ENCODE data around the gene ENOX1. TPM values are rescaled to one million over a fixed set of nuclear protein-coding genes. Genes with fewer than 3 reads are reported as not detected.
A peak's percentile ranks its signal among the peaks of the same experiment; 100 is the strongest.

ENOX1 gene
- total RNA-seq, 1 experiment from 2014 or later, result 0.95 TPM

DNA sequence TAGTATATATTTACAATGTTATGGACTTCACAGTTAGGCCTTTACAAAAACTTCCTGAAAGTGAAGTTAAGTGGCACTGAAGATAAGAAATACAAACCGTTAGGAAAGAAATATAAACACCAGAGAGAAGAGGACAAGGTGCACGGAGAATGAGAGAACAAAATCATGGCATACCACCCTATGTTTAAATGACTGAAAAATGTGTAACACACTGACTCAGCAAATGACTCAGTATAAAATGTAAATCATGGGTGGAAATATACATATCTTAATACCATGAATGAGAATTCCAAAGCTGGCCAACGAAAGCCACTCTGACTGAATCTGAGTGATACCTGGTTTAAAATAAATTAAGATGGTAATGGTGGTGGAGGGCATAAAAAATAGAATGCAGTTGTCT is 502.6 kb downstream of the ENOX1 start:
- H3K4me3 ChIP-seq (ENCODE audit: low read length), result no peak overlapping the region
- no peak overlapping the region for H3K9ac ChIP-seq (ENCODE audit: low read length)
- intact Hi-C loops (cut with micrococcal nuclease), result no loop called here
- H3K36me3 ChIP-seq (ENCODE audit: low read depth, low read length), result no peaks in the 10 kb centered on the region
- H3K9me3 ChIP-seq (ENCODE audit: low read length), result no peaks in the 10 kb centered on the region
- no peaks in the 10 kb centered on the region for H3K9me2 ChIP-seq (replicated peaks; ENCODE audit: low read length)
- POLR2A ChIA-PET (ENCODE audit: unreplicated experiment), result interaction anchor here (0.7 kb wide), 1 partner anchor 504 kb away, joined by 4 read pairs; no protein-coding TSS in a partner anchor
- BruUV-seq (replicated peaks), result no TSS peak
- no peaks in the 10 kb centered on the region for H3F3A ChIP-seq (ENCODE audit: low read length, unreplicated experiment)
- TF ChIP-seq EZH2 (IDR thresholded peaks at IDR 0.05; ENCODE audit: low read length, unreplicated experiment), result no peak
- no peak for TF ChIP-seq EZH2phosphoT487 (IDR thresholded peaks at IDR 0.05; ENCODE audit: borderline replicate concordance, low read length)
- TF ChIP-seq, protein P1, sequence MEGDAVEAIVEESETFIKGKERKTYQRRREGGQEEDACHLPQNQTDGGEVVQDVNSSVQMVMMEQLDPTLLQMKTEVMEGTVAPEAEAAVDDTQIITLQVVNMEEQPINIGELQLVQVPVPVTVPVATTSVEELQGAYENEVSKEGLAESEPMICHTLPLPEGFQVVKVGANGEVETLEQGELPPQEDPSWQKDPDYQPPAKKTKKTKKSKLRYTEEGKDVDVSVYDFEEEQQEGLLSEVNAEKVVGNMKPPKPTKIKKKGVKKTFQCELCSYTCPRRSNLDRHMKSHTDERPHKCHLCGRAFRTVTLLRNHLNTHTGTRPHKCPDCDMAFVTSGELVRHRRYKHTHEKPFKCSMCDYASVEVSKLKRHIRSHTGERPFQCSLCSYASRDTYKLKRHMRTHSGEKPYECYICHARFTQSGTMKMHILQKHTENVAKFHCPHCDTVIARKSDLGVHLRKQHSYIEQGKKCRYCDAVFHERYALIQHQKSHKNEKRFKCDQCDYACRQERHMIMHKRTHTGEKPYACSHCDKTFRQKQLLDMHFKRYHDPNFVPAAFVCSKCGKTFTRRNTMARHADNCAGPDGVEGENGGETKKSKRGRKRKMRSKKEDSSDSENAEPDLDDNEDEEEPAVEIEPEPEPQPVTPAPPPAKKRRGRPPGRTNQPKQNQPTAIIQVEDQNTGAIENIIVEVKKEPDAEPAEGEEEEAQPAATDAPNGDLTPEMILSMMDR (conservative IDR thresholded peaks at IDR 0.05; ENCODE audit: low read depth, low read length), result no peak
- H4K20me1 ChIP-seq (ENCODE audit: low read length), result no peaks in the 10 kb centered on the region
- peak overlapping the region; percentile 49 for H3K4me2 ChIP-seq (ENCODE audit: low read length)
- DNase-seq (peak; percentile 71), ATAC-seq (peak; percentile 97)
- H3K4me1 ChIP-seq (ENCODE audit: insufficient read depth, low read length), result peaks cover 13% of the 10 kb centered on the region
- H2AFZ ChIP-seq (ENCODE audit: low read length), result no peak overlapping the region
- H3K27me3 ChIP-seq (ENCODE audit: low read length), result no peaks in the 10 kb centered on the region
- peak overlapping the region; percentile 33 for H3K27ac ChIP-seq (ENCODE audit: low read length)
- CTCF ChIA-PET, result no interaction called here
- no peaks in the 10 kb centered on the region for H3K79me2 ChIP-seq (ENCODE audit: low read length)

DNA sequence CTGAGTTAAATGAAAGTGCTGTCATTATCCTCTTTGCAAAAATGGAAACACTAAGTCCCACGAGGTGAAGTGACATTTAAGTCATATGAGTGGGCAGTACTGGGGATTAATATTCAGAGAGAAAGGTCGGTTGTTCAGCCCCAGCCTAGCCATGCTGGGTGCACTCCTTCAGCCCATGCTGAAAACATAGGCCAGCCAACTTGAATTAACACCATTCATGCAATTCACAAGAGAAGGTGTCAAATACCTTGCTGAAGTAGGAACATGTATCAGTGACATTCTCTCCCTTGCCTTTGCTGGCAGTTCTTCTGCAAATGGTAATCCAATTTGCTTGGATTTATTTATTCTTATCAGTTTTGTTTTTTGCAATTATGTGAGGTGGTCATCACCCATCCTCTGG is 507.1 kb downstream of the ENOX1 start:
- no peaks in the 10 kb centered on the region for H3K79me2 ChIP-seq (ENCODE audit: low read length)
- H3K36me3 ChIP-seq (ENCODE audit: low read depth, low read length), result no peaks in the 10 kb centered on the region
- H2AFZ ChIP-seq (ENCODE audit: low read length), result no peak overlapping the region
- no peak for ATAC-seq
- no TSS peak for BruUV-seq (replicated peaks)
- no peaks in the 10 kb centered on the region for H3F3A ChIP-seq (ENCODE audit: low read length, unreplicated experiment)
- no peaks in the 10 kb centered on the region for H3K9me3 ChIP-seq (ENCODE audit: low read length)
- H4K20me1 ChIP-seq (ENCODE audit: low read length), result no peaks in the 10 kb centered on the region
- H3K27ac ChIP-seq (ENCODE audit: low read length), result no peak overlapping the region
- no peak overlapping the region for H3K4me3 ChIP-seq (ENCODE audit: low read length)
- H3K4me1 ChIP-seq (ENCODE audit: insufficient read depth, low read length), result peaks cover 10% of the 10 kb centered on the region
- CTCF ChIA-PET, result no interaction called here
- H3K9ac ChIP-seq (ENCODE audit: low read length), result no peak overlapping the region
- no peaks in the 10 kb centered on the region for H3K27me3 ChIP-seq (ENCODE audit: low read length)
- no peaks in the 10 kb centered on the region for H3K9me2 ChIP-seq (replicated peaks; ENCODE audit: low read length)
- no peak for DNase-seq
- no peak overlapping the region for H3K4me2 ChIP-seq (ENCODE audit: low read length)
- POLR2A ChIA-PET (ENCODE audit: unreplicated experiment), result no interaction called here
- intact Hi-C loops (cut with micrococcal nuclease), result no loop called here
- no peak for TF ChIP-seq EZH2phosphoT487 (IDR thresholded peaks at IDR 0.05; ENCODE audit: borderline replicate concordance, low read length)
- TF ChIP-seq, protein P1 (conservative IDR thresholded peaks at IDR 0.05; ENCODE audit: low read depth, low read length), result no peak
- no peak for TF ChIP-seq EZH2 (IDR thresholded peaks at IDR 0.05; ENCODE audit: low read length, unreplicated experiment)

DNA sequence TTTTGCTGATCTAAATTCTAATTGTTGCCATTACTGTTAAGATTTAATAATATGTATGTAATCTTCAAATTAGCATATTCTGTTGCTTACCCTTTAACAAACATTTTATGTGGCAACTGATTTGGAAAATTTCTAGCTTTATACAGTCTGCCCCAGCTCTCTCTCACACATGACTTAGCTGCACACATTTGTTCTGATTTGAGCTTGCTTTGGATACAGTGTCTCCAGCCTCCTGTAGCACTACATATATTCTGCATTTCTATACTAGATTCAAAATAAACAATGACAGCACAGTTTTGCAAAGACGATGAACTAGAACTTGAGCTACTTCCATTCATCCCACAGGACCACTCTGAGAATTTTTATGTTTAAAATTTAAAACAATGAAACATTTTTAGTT is 508.6 kb downstream of the ENOX1 start:
- no peaks in the 10 kb centered on the region for H3K4me1 ChIP-seq (ENCODE audit: insufficient read depth, low read length)
- H3K9me3 ChIP-seq (ENCODE audit: low read length), result no peaks in the 10 kb centered on the region
- TF ChIP-seq EZH2 (IDR thresholded peaks at IDR 0.05; ENCODE audit: low read length, unreplicated experiment) (no peak), EZH2phosphoT487 (IDR thresholded peaks at IDR 0.05; ENCODE audit: borderline replicate concordance, low read length) (no peak)
- TF ChIP-seq, protein P1 (conservative IDR thresholded peaks at IDR 0.05; ENCODE audit: low read depth, low read length), result no peak
- H3K4me2 ChIP-seq (ENCODE audit: low read length), result no peak overlapping the region
- H3K4me3 ChIP-seq (ENCODE audit: low read length), result no peak overlapping the region
- no peak overlapping the region for H3K9ac ChIP-seq (ENCODE audit: low read length)
- no peaks in the 10 kb centered on the region for H3K79me2 ChIP-seq (ENCODE audit: low read length)
- H3K27ac ChIP-seq (ENCODE audit: low read length), result no peak overlapping the region
- POLR2A ChIA-PET (ENCODE audit: unreplicated experiment), result no interaction called here
- no peaks in the 10 kb centered on the region for H3K27me3 ChIP-seq (ENCODE audit: low read length)
- intact Hi-C loops (cut with micrococcal nuclease), result no loop called here
- DNase-seq (no peak), ATAC-seq (no peak)
- BruUV-seq (replicated peaks), result no TSS peak
- CTCF ChIA-PET, result no interaction called here
- no peaks in the 10 kb centered on the region for H3F3A ChIP-seq (ENCODE audit: low read length, unreplicated experiment)
- no peaks in the 10 kb centered on the region for H3K9me2 ChIP-seq (replicated peaks; ENCODE audit: low read length)
- H3K36me3 ChIP-seq (ENCODE audit: low read depth, low read length), result no peaks in the 10 kb centered on the region
- H4K20me1 ChIP-seq (ENCODE audit: low read length), result no peaks in the 10 kb centered on the region
- no peak overlapping the region for H2AFZ ChIP-seq (ENCODE audit: low read length)
